ENCODE data around the gene GARNL3.
A peak's percentile ranks its signal among the peaks of the same experiment; 100 is the strongest.

Gene GARNL3

DNA sequence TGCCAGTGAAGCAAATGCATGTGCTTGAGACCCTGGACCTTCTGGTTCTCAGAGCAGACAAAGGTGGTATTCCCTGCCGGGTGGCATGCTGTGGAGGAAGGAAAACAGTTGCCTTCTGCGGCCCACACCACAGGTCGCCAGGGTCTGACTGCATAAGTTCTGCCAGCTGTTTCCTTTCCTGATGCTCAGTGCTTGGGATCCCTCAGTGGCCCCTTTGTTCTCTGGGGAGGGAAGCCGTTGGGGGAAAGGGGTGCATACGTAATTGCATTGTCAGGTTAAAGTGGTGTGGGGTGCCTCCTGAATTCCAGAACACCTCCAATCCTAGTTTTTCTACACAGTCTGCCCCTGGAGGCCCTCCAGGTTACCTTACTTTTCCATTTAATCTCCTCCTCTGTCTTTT lies 89.3 kb downstream of the GARNL3 start:
- no peak overlapping the region for H3K4me3 ChIP-seq (replicated peaks; ENCODE audit: insufficient read depth, low read length)

DNA sequence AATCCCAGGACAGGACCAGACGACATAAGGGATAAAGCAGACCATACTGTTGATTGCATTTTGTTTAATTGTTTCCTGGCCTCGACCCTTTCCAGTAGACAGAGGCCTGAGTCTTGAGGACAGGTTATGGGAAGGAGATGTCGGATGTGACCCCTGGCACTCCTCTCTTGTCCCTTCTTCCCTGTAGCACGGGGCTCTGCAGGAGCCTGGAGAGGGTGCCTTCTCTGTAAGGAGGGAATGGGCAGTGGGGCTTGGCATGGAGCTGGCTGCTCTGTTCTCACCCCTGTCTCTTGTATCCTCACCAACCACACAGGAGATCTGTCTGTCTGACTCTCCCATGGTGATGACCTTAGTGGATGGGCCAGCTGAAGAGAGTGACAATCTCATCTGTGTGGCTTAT lies 92.3 kb downstream of the GARNL3 start:
- Histone ChIP-seq H3K27ac (replicated peaks) (no peak overlapping the region), H3K4me3 (replicated peaks; ENCODE audit: insufficient read depth, low read length) (no peak overlapping the region), H3K27me3 (ENCODE audit: insufficient read depth, poor library complexity, severe bottlenecking) (no peaks in the 10 kb centered on the region)
- TF ChIP-seq GABPA (IDR thresholded peaks at IDR 0.05; ENCODE audit: low read depth): no peak
- TF ChIP-seq, protein P1, sequence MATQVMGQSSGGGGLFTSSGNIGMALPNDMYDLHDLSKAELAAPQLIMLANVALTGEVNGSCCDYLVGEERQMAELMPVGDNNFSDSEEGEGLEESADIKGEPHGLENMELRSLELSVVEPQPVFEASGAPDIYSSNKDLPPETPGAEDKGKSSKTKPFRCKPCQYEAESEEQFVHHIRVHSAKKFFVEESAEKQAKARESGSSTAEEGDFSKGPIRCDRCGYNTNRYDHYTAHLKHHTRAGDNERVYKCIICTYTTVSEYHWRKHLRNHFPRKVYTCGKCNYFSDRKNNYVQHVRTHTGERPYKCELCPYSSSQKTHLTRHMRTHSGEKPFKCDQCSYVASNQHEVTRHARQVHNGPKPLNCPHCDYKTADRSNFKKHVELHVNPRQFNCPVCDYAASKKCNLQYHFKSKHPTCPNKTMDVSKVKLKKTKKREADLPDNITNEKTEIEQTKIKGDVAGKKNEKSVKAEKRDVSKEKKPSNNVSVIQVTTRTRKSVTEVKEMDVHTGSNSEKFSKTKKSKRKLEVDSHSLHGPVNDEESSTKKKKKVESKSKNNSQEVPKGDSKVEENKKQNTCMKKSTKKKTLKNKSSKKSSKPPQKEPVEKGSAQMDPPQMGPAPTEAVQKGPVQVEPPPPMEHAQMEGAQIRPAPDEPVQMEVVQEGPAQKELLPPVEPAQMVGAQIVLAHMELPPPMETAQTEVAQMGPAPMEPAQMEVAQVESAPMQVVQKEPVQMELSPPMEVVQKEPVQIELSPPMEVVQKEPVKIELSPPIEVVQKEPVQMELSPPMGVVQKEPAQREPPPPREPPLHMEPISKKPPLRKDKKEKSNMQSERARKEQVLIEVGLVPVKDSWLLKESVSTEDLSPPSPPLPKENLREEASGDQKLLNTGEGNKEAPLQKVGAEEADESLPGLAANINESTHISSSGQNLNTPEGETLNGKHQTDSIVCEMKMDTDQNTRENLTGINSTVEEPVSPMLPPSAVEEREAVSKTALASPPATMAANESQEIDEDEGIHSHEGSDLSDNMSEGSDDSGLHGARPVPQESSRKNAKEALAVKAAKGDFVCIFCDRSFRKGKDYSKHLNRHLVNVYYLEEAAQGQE (IDR thresholded peaks at IDR 0.05; ENCODE audit: insufficient replicate concordance, low read depth): no peak
- no peak for TF ChIP-seq POLR2AphosphoS5 (IDR thresholded peaks at IDR 0.05; ENCODE audit: low read depth)
- no peak for DNase-seq (ENCODE audit: low read depth in 1 of 2, low spot score in 1 of 2)

More for the DNA sequence above, 89.3 kb downstream of the GARNL3 start:
- Histone ChIP-seq H3K27me3 (ENCODE audit: insufficient read depth, poor library complexity, severe bottlenecking) (no peaks in the 10 kb centered on the region), H3K27ac (replicated peaks) (no peak overlapping the region)
- DNase-seq (ENCODE audit: low read depth in 1 of 2, low spot score in 1 of 2): no peak
- TF ChIP-seq SPI1 (IDR thresholded peaks at IDR 0.05; ENCODE audit: borderline replicate concordance, low read depth): no peak
- TF ChIP-seq, protein P1 (IDR thresholded peaks at IDR 0.05; ENCODE audit: insufficient replicate concordance, low read depth): no peak

DNA sequence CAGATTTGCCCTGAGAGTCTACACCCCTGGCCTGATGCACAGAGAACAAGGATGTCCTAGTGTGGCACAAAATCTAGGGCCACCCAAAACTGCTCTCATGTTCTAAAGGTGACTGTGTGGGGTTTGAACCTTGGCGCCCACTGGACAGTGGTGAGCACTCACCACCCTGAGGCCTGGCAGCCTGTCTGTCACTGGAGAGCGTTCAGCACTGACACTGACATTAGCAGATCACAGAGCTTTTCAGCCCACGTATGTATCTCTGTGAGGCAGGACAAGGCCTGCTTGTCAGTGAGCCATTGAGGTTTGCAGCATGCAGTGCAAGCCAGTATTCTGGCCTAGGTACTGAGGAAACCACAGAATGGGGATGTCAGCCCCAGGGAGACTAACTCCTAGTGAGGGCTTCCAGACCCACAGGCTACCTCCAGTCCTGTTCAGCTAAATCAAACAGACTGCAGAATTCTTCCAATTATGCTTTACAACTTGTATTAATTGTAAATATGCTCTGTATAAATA lies 93.5 kb downstream of the GARNL3 start:
- peak in 1 of 2 experiments; percentile 20 for DNase-seq (ENCODE audit: low read depth in 1 of 2, low spot score in 1 of 2)
- Histone ChIP-seq H3K4me3 (replicated peaks; ENCODE audit: insufficient read depth, low read length) (no peak overlapping the region), H3K27ac (replicated peaks) (no peak overlapping the region), H3K27me3 (ENCODE audit: insufficient read depth, poor library complexity, severe bottlenecking) (no peaks in the 10 kb centered on the region)
- no peak for TF ChIP-seq SPI1 (IDR thresholded peaks at IDR 0.05; ENCODE audit: borderline replicate concordance, low read depth)
- TF ChIP-seq, protein P1 (IDR thresholded peaks at IDR 0.05; ENCODE audit: insufficient replicate concordance, low read depth): no peak
- TF ChIP-seq GABPA (IDR thresholded peaks at IDR 0.05; ENCODE audit: low read depth): no peak
- TF ChIP-seq POLR2AphosphoS5 (IDR thresholded peaks at IDR 0.05; ENCODE audit: low read depth): no peak
- TF ChIP-seq, protein P2, sequence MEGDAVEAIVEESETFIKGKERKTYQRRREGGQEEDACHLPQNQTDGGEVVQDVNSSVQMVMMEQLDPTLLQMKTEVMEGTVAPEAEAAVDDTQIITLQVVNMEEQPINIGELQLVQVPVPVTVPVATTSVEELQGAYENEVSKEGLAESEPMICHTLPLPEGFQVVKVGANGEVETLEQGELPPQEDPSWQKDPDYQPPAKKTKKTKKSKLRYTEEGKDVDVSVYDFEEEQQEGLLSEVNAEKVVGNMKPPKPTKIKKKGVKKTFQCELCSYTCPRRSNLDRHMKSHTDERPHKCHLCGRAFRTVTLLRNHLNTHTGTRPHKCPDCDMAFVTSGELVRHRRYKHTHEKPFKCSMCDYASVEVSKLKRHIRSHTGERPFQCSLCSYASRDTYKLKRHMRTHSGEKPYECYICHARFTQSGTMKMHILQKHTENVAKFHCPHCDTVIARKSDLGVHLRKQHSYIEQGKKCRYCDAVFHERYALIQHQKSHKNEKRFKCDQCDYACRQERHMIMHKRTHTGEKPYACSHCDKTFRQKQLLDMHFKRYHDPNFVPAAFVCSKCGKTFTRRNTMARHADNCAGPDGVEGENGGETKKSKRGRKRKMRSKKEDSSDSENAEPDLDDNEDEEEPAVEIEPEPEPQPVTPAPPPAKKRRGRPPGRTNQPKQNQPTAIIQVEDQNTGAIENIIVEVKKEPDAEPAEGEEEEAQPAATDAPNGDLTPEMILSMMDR (IDR thresholded peaks at IDR 0.05; ENCODE audit: insufficient read depth, low read length): no peak

DNA sequence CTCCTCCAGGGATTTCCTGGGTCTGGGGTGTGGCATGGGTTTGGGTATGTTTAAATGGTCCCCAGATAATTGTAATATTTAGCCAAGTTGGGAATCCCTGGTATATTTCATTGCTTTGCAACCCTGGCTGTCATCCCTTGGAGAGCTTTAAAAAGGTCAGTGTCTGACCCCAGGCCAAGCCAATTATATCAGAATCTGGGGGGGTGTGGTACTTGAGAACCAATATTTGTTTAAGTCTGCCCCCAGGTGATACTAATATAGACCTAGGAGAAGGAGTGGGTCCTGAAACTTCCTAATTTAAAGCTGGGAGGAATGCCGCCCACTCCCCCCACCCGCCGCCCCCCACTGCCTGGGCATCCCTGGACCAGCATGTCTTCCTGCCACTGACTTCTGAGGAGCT lies 94.2 kb downstream of the GARNL3 start:
- no peak for TF ChIP-seq GABPA (IDR thresholded peaks at IDR 0.05; ENCODE audit: low read depth)
- DNase-seq (ENCODE audit: low read depth in 1 of 2, low spot score in 1 of 2): no peak
- Histone ChIP-seq H3K27me3 (ENCODE audit: insufficient read depth, poor library complexity, severe bottlenecking) (no peaks in the 10 kb centered on the region), H3K4me3 (replicated peaks; ENCODE audit: insufficient read depth, low read length) (no peak overlapping the region), H3K27ac (replicated peaks) (no peak overlapping the region)

DNA sequence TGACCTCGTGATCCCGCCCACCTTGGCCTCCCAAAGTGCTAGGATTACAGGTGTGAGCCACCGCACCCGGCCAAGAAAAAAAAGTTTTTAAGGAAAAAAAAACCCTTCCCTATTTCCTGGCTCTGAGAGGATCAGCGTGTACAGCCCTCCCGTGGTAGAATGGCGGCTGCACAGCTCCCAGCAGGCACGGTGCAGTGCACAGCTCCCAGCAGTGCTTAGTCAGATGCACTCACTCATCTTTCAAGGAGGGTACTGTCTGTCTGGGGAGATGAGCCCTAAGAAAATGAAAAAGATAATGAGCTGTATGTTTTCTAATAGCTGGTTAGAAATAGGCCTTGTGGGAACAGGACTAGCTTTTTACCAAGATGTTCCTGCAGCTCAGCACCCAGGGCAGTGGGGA lies 95.7 kb downstream of the GARNL3 start:
- TF ChIP-seq, protein P2 (IDR thresholded peaks at IDR 0.05; ENCODE audit: insufficient read depth, low read length): no peak
- TF ChIP-seq SPI1 (IDR thresholded peaks at IDR 0.05; ENCODE audit: borderline replicate concordance, low read depth) (no peak), GABPA (IDR thresholded peaks at IDR 0.05; ENCODE audit: low read depth) (no peak)
- TF ChIP-seq, protein P1 (IDR thresholded peaks at IDR 0.05; ENCODE audit: insufficient replicate concordance, low read depth): no peak
- no peak overlapping the region for H3K4me3 ChIP-seq (replicated peaks; ENCODE audit: insufficient read depth, low read length)
- no peak for DNase-seq (ENCODE audit: low read depth in 1 of 2, low spot score in 1 of 2)
- peak overlapping the region; percentile 80; the same call in 1 of the 2 replicates for H3K27ac ChIP-seq (replicated peaks)
- no peaks in the 10 kb centered on the region for H3K27me3 ChIP-seq (ENCODE audit: insufficient read depth, poor library complexity, severe bottlenecking)

Data from HL-60 (cell line).